HFFc6 (cell line): ENCODE results near the gene ZSCAN10. TPM values are rescaled to one million over a fixed set of nuclear protein-coding genes. Genes with fewer than 3 reads are reported as not detected.
"Not testable (repeated sequence)": the region's sequence is repeated elsewhere in the genome, so short reads cannot be mapped to it uniquely, and the experiment has no call there.

Source experiments
- DNase-seq: peaks from one replicate; pipeline ENCODE4 v3.0.0-alpha.2; 2018
- H3K27ac Mint-ChIP-seq: 2 replicates; pipeline ENCODE4 v1.8.0; 2020; ENCODE audit warnings: mild to moderate bottlenecking, mixed read lengths
- H3K27me3 Mint-ChIP-seq: 2 replicates; pipeline ENCODE4 v1.8.0; 2021; ENCODE audit warnings: mild to moderate bottlenecking, moderate library complexity, mixed read lengths; ENCODE audit not compliant: insufficient read depth
- H3K36me3 Mint-ChIP-seq: 2 replicates; pipeline ENCODE4 v1.8.0; 2021; ENCODE audit warnings: low read depth, mixed read lengths
- H3K4me1 Mint-ChIP-seq: 2 replicates; pipeline ENCODE4 v1.8.0; 2020; ENCODE audit warnings: low read depth, mixed read lengths
- H3K4me3 Mint-ChIP-seq: 2 replicates; pipeline ENCODE4 v1.8.0; 2020; ENCODE audit warnings: mild to moderate bottlenecking, moderate library complexity, mixed read lengths
- H3K9me3 Mint-ChIP-seq: 2 replicates; pipeline ENCODE4 v1.8.0; 2020; ENCODE audit warnings: mild to moderate bottlenecking, mixed read lengths
- CTCF ChIP-seq: fragments of 200-600 bp; sonication (generic); IDR thresholded peaks from 2 replicates; pipeline ENCODE4 v1.5.0; 2021; ENCODE audit warnings: antibody characterized with exemption, mild to moderate bottlenecking
- total RNA-seq, 6 experiments: library from RNA; stranded (reverse); fragmentation: NEBNext Ultra II Directional; extraction: Animal tissue kit (Norgen Biotek cat#: 25700); gene quantifications; 2 replicates in 1 of 6; 3 replicates in 5 of 6; pipeline ENCODE4 v1.2.3, GENCODE V29; 2021

ZSCAN10 gene
- total RNA-seq, 6 experiments from 2014 or later = not detected

- no peak overlapping the region for H3K27ac Mint-ChIP-seq
- no peak for TF ChIP-seq CTCF
- no peaks in the 10 kb centered on the region for H3K36me3 Mint-ChIP-seq
- H3K4me3 Mint-ChIP-seq = no peak overlapping the region
- no peaks in the 10 kb centered on the region for H3K4me1 Mint-ChIP-seq
- no peaks in the 10 kb centered on the region for H3K9me3 Mint-ChIP-seq
- peaks cover 49% of the 10 kb centered on the region for H3K27me3 Mint-ChIP-seq
- no peak for DNase-seq
These were observed 24.1 kb downstream of the ZSCAN10 start for GRCh38 chr16:3074860-3075522.

- TF ChIP-seq CTCF = no peak
- no peak overlapping the region for H3K4me3 Mint-ChIP-seq
These were observed 25.6 kb downstream of the ZSCAN10 start for GRCh38 chr16:3073448-3073847.

GRCh38 chr16:3072576-3073263, 26.4 kb downstream of the ZSCAN10 start:
- not testable (repeated sequence) for H3K4me3 Mint-ChIP-seq, H3K27ac Mint-ChIP-seq, H3K9me3 Mint-ChIP-seq, DNase-seq, H3K4me1 Mint-ChIP-seq, H3K36me3 Mint-ChIP-seq
- H3K27me3 Mint-ChIP-seq = peaks cover 33% of the 10 kb centered on the region

More at GRCh38 chr16:3073448-3073847, 25.6 kb downstream of the ZSCAN10 start:
- no peaks in the 10 kb centered on the region for H3K4me1 Mint-ChIP-seq
- H3K27me3 Mint-ChIP-seq = peaks cover 39% of the 10 kb centered on the region
- H3K27ac Mint-ChIP-seq = no peak overlapping the region
- H3K9me3 Mint-ChIP-seq = no peaks in the 10 kb centered on the region
- DNase-seq = no peak
- no peaks in the 10 kb centered on the region for H3K36me3 Mint-ChIP-seq

GRCh38 chr16:3072148-3072547, 26.9 kb downstream of the ZSCAN10 start:
- not testable (repeated sequence) for H3K4me1 Mint-ChIP-seq, DNase-seq, H3K4me3 Mint-ChIP-seq, H3K27ac Mint-ChIP-seq, H3K9me3 Mint-ChIP-seq, H3K36me3 Mint-ChIP-seq
- peaks cover 30% of the 10 kb centered on the region for H3K27me3 Mint-ChIP-seq

- H3K4me3 Mint-ChIP-seq = no peak overlapping the region
- DNase-seq = no peak
- no peak overlapping the region for H3K27ac Mint-ChIP-seq
- no peaks in the 10 kb centered on the region for H3K36me3 Mint-ChIP-seq
- H3K27me3 Mint-ChIP-seq = peaks cover 26% of the 10 kb centered on the region
- no peaks in the 10 kb centered on the region for H3K9me3 Mint-ChIP-seq
- TF ChIP-seq CTCF = no peak
- H3K4me1 Mint-ChIP-seq = no peaks in the 10 kb centered on the region
These were observed 27.4 kb downstream of the ZSCAN10 start for GRCh38 chr16:3071655-3072054.

GRCh38 chr16:3070608-3071111, 28.4 kb downstream of the ZSCAN10 start:
- DNase-seq = no peak
- TF ChIP-seq CTCF = no peak

GRCh38 chr16:3069146-3069545, 29.9 kb downstream of the ZSCAN10 start:
- H3K36me3 Mint-ChIP-seq, H3K4me1 Mint-ChIP-seq, H3K27ac Mint-ChIP-seq, H3K9me3 Mint-ChIP-seq, H3K4me3 Mint-ChIP-seq, DNase-seq: not testable (repeated sequence)
- peaks cover 15% of the 10 kb centered on the region for H3K27me3 Mint-ChIP-seq

More at GRCh38 chr16:3070608-3071111, 28.4 kb downstream of the ZSCAN10 start:
- Mint-ChIP-seq H3K27ac (no peak overlapping the region), H3K27me3 (peaks cover 24% of the 10 kb centered on the region), H3K36me3 (no peaks in the 10 kb centered on the region), H3K4me1 (peaks cover 1% of the 10 kb centered on the region), H3K4me3 (no peak overlapping the region), H3K9me3 (no peaks in the 10 kb centered on the region)
